Measurements from ENCODE around the gene FLT3. TPM values are rescaled to one million over a fixed set of nuclear protein-coding genes. Genes with fewer than 3 reads are reported as not detected.

FLT3 gene
- total RNA-seq, 2 donors from 2014 or later: 0.27 to 2.4 TPM

DNA sequence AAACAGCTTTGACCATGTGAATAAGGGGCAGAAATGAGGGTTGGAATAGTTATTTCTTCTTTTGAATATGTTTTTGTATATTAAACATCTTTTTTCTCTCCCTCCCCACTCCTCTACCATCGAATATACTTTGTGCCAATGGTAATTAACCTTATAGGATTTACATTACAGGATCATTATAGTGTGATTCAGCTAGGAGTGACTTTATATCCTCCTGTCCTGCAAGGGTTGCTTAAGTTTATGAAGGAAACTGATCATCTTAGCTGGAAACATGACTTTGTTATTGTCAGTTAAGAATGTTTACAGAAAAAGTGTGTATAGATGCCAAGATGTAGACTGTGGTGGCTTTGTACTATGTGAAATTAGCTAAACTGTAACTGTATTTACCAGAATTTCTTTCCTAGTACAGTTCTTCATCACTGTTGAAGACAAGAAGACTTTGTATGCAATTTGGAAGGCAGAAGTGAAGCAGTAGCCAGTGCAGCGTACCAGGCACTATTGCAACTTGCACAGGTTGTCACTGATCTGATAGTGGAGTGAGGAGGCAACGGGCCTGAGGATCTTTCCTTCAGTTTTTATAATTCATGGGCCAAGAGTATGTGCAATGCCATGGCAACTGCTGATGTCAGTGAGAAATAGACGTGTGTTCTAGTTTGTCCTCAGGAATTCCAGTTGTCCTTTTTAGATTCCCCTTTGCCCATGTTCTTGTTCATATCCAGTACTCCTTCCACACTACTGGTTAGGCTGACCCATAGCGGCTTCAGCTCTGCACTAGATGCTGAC lies 29.7 kb upstream of the FLT3 start:
- H3K36me3 ChIP-seq: no peaks in the 10 kb centered on the region
- DNase-seq (ENCODE audit: low spot score): no peak
- no peak overlapping the region for H3K27ac ChIP-seq
- intact Hi-C loops (cut with DNase I): loop anchor here (10.0 kb wide), 1 partner anchor 525 kb away; the partner anchor contains the start of gene POMP
- no peak overlapping the region for H3K4me3 ChIP-seq
- no peaks in the 10 kb centered on the region for H3K4me1 ChIP-seq (replicated peaks)
- WGBS: 67% methylated on average over 5 of the region's 5 CpGs
- H3K9me3 ChIP-seq: no peaks in the 10 kb centered on the region
- no peaks in the 10 kb centered on the region for H3K27me3 ChIP-seq (replicated peaks; ENCODE audit: insufficient read depth)
- TF ChIP-seq, protein P1, sequence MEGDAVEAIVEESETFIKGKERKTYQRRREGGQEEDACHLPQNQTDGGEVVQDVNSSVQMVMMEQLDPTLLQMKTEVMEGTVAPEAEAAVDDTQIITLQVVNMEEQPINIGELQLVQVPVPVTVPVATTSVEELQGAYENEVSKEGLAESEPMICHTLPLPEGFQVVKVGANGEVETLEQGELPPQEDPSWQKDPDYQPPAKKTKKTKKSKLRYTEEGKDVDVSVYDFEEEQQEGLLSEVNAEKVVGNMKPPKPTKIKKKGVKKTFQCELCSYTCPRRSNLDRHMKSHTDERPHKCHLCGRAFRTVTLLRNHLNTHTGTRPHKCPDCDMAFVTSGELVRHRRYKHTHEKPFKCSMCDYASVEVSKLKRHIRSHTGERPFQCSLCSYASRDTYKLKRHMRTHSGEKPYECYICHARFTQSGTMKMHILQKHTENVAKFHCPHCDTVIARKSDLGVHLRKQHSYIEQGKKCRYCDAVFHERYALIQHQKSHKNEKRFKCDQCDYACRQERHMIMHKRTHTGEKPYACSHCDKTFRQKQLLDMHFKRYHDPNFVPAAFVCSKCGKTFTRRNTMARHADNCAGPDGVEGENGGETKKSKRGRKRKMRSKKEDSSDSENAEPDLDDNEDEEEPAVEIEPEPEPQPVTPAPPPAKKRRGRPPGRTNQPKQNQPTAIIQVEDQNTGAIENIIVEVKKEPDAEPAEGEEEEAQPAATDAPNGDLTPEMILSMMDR (IDR thresholded peaks at IDR 0.05): no peak
- TF ChIP-seq POLR2A (IDR thresholded peaks at IDR 0.05) (no peak), POLR2AphosphoS5 (IDR thresholded peaks at IDR 0.05) (no peak)

DNA sequence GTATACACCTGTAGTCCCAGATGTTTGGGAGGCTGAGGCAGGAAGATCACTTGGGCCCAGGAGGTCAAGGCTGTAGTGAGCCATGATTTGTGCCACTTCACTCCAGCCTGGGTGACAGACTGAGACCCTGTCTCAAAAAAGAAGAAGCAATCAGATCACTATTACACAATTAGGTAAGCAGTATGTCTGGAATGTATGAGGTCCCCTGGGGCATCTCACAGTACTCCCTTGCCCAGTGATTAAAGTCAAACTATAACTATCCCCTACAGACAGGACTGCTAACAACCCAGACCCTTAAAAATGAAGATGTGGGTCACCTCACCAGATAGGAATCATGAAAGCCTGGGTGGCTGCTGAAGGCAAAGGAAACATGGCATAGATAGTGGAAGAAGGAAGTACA lies 28.6 kb upstream of the FLT3 start:
- Histone ChIP-seq H3K9me3 (no peaks in the 10 kb centered on the region), H3K4me1 (replicated peaks) (no peaks in the 10 kb centered on the region), H3K27me3 (replicated peaks; ENCODE audit: insufficient read depth) (no peaks in the 10 kb centered on the region), H3K36me3 (no peaks in the 10 kb centered on the region), H3K4me3 (no peak overlapping the region), H3K27ac (no peak overlapping the region)
- TF ChIP-seq, protein P1 (IDR thresholded peaks at IDR 0.05): no peak
- TF ChIP-seq POLR2A (IDR thresholded peaks at IDR 0.05) (no peak), POLR2AphosphoS5 (IDR thresholded peaks at IDR 0.05) (no peak)
- intact Hi-C loops (cut with DNase I): no loop called here
- no peak for DNase-seq (ENCODE audit: low spot score)

DNA sequence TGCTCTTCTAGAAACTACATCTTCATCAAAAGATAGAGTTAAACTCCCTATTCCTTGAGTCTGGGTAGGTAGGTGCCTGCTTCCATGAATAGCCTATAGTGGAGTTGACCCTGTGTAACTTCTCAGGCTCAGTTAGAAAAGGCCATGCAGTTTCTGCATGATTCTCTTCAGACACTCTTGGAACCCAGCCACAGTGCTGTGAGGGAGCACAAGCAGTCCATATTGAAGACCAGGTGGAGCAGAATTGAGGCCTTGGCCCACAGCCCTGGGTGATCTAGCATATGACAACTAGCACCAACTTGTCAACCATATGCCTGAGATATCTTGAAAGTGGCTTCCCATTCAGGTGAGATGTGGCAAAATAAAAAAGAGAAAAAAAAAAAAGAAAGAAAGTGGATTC lies 27.7 kb upstream of the FLT3 start:
- H3K27me3 ChIP-seq (replicated peaks; ENCODE audit: insufficient read depth): no peaks in the 10 kb centered on the region
- no peaks in the 10 kb centered on the region for H3K9me3 ChIP-seq
- no peak overlapping the region for H3K27ac ChIP-seq
- TF ChIP-seq POLR2A (IDR thresholded peaks at IDR 0.05) (no peak), POLR2AphosphoS5 (IDR thresholded peaks at IDR 0.05) (no peak)
- TF ChIP-seq, protein P1 (IDR thresholded peaks at IDR 0.05): no peak
- no peaks in the 10 kb centered on the region for H3K4me1 ChIP-seq (replicated peaks)
- intact Hi-C loops (cut with DNase I): no loop called here
- no peak for DNase-seq (ENCODE audit: low spot score)
- no peak overlapping the region for H3K4me3 ChIP-seq
- no peaks in the 10 kb centered on the region for H3K36me3 ChIP-seq

DNA sequence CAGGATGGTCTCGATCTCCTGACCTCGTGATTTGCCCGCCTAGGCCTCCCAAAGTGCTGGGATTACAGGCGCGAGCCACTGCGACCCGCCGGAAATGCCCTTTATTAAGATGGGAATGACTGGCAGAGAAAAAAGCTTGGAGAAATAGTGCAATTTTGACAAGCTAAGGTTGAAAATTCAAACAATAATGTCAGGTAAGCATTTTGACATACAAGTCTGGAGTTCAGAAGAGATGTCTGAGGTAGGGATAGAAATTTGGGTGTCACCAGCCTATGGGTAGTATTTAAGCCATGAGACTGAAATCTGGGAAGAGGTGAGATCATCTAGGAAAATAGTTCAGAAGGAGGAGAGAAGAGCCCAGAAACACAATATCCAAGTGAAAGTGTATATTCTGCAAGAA lies 20.8 kb upstream of the FLT3 start:
- 93% methylated on average over 8 of the region's 8 CpGs for WGBS
- no peaks in the 10 kb centered on the region for H3K36me3 ChIP-seq
- no peak overlapping the region for H3K27ac ChIP-seq
- TF ChIP-seq POLR2AphosphoS5 (IDR thresholded peaks at IDR 0.05) (no peak), POLR2A (IDR thresholded peaks at IDR 0.05) (no peak)
- TF ChIP-seq, protein P1 (IDR thresholded peaks at IDR 0.05): no peak
- H3K9me3 ChIP-seq: no peaks in the 10 kb centered on the region
- intact Hi-C loops (cut with DNase I): no loop called here
- H3K4me1 ChIP-seq (replicated peaks): no peaks in the 10 kb centered on the region
- no peak for DNase-seq (ENCODE audit: low spot score)
- no peaks in the 10 kb centered on the region for H3K27me3 ChIP-seq (replicated peaks; ENCODE audit: insufficient read depth)
- no peak overlapping the region for H3K4me3 ChIP-seq

DNA sequence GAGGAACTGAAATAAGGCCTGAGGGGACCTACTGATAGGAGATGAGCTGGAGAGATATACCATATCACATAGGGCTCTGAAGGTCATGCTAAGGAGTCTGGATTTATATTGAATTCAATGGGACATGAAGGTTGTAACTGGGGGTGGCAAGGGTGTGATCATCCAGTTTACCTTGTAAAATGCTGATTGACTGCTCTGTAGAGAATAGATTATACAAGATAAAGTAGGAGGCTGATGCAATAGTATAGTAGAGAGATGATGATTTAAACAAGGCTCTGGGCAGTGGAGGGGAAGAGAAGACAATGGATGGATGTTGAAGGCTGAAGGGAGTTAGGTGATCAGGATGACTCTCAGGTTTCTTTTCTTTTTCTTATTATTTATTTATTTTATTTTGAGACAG lies 19.9 kb upstream of the FLT3 start:
- Histone ChIP-seq H3K36me3 (no peaks in the 10 kb centered on the region), H3K9me3 (no peaks in the 10 kb centered on the region), H3K27ac (no peak overlapping the region), H3K27me3 (replicated peaks; ENCODE audit: insufficient read depth) (no peaks in the 10 kb centered on the region), H3K4me1 (replicated peaks) (no peaks in the 10 kb centered on the region), H3K4me3 (no peak overlapping the region)
- intact Hi-C loops (cut with DNase I): no loop called here
- DNase-seq (ENCODE audit: low spot score): no peak
- TF ChIP-seq POLR2A (IDR thresholded peaks at IDR 0.05): no peak
- TF ChIP-seq, protein P1 (IDR thresholded peaks at IDR 0.05): no peak
